ENCODE measurements around the gene SHPK.
"Not testable (repeated sequence)": the region's sequence is repeated elsewhere in the genome, so short reads cannot be mapped to it uniquely, and the experiment has no call there.

SHPK gene

GRCh38 chr17:3585826-3586225, 50.2 kb downstream of the SHPK start:
- DNase-seq: no peak

GRCh38 chr17:3583456-3583855, 52.6 kb downstream of the SHPK start:
- DNase-seq: no peak

GRCh38 chr17:3582915-3583314, 53.1 kb downstream of the SHPK start:
- DNase-seq: no peak

- DNase-seq: not testable (repeated sequence)
Observed at GRCh38 chr17:3578667-3579066, 57.4 kb downstream of the SHPK start.

GRCh38 chr17:3576970-3577369, 59.1 kb downstream of the SHPK start:
- DNase-seq: no peak

- DNase-seq: no peak
Observed at GRCh38 chr17:3575511-3575910, 60.5 kb downstream of the SHPK start.

- no peak for DNase-seq
Observed at GRCh38 chr17:3574231-3574630, 61.8 kb downstream of the SHPK start.

- no peak for DNase-seq
Observed at GRCh38 chr17:3573246-3574100, 62.6 kb downstream of the SHPK start.

GRCh38 chr17:3572231-3572630, 63.8 kb downstream of the SHPK start:
- no peak for DNase-seq

- DNase-seq: no peak
Observed at GRCh38 chr17:3571043-3571900, 64.8 kb downstream of the SHPK start.

- DNase-seq: no peak
Observed at GRCh38 chr17:3569534-3570137, 66.4 kb downstream of the SHPK start.

- no peak for DNase-seq
Observed at GRCh38 chr17:3566551-3566950, 69.5 kb downstream of the SHPK start.

GRCh38 chr17:3565143-3565542, 70.9 kb downstream of the SHPK start:
- no peak for DNase-seq

- DNase-seq: not testable (repeated sequence)
Observed at GRCh38 chr17:3564241-3564640, 71.8 kb downstream of the SHPK start.

- no peak for DNase-seq
Observed at GRCh38 chr17:3559270-3559645, 76.8 kb downstream of the SHPK start.

- peak; percentile 28 to 52 for DNase-seq
Observed at GRCh38 chr17:3558603-3559269, 77.3 kb downstream of the SHPK start.

Data from stimulated activated CD4-positive, alpha-beta T cell treated with anti-CD3 and anti-CD28 coated beads, Interleukin-4, amount 100 ng/mL, for 4 hours (primary cell).